Thymus (tissue), 11 donors: ENCODE results near the gene CNTN4. TPM values are rescaled to one million over a fixed set of nuclear protein-coding genes. Genes with fewer than 3 reads are reported as not detected.

Source experiments
- DNase-seq, 9 donors: peaks; one replicate each; pipeline ENCODE4 v3.0.0-alpha.2; 2013; ENCODE audit warnings: low spot score in 9 of 9, low read depth in 6 of 9, missing footprints in 1 of 9
- H3K27ac ChIP-seq, 2 donors: one replicate each; pipeline ENCODE4 v1.5.1; 2013; ENCODE audit warnings: control low read depth in 1 of 2, low read depth in 1 of 2, low read length in 1 of 2, mild to moderate bottlenecking in 1 of 2, moderate library complexity in 1 of 2
- H3K27me3 ChIP-seq, 2 donors: one replicate each; pipeline ENCODE4 v1.5.1; 2013; ENCODE audit warnings: low read length in 1 of 2; ENCODE audit not compliant: control insufficient read depth in 2 of 2, insufficient read depth in 1 of 2
- H3K36me3 ChIP-seq, 2 donors: one replicate each; pipeline ENCODE4 v1.5.1; 2013; ENCODE audit warnings: low read length in 1 of 2, mild to moderate bottlenecking in 1 of 2, moderate library complexity in 1 of 2; ENCODE audit not compliant: control insufficient read depth in 2 of 2, insufficient read depth in 2 of 2
- H3K4me1 ChIP-seq, 2 donors: one replicate each; pipeline ENCODE4 v1.5.1; 2013; ENCODE audit warnings: low read length in 2 of 2; ENCODE audit not compliant: control insufficient read depth in 2 of 2, insufficient read depth in 2 of 2
- H3K4me3 ChIP-seq, 2 donors: one replicate each; pipeline ENCODE4 v1.5.1; 2013; ENCODE audit warnings: low read length in 2 of 2, control low read depth in 1 of 2, mild to moderate bottlenecking in 1 of 2
- H3K9me3 ChIP-seq, 2 donors: one replicate each; pipeline ENCODE4 v1.5.1; 2013; ENCODE audit warnings: low read length in 1 of 2, mild to moderate bottlenecking in 1 of 2; ENCODE audit not compliant: control insufficient read depth in 2 of 2, insufficient read depth in 1 of 2
- WGBS: extraction: QIAGEN DNeasy Blood & Tissue Kit; methylation state at CpG from one replicate; pipeline ENCODE4 v1.1.7; 2013; 5-methylcytosine and 5-hydroxymethylcytosine counted together
- polyA plus RNA-seq: library from polyadenylated mRNA; stranded (reverse); fragments of 200-250 nt; gene quantifications from one replicate; pipeline ENCODE4 v1.2.3, GENCODE V29; 2013
- total RNA-seq: library from RNA; stranded (reverse); fragments of 120-200 nt; gene quantifications from one replicate; pipeline ENCODE4 v1.2.4, GENCODE V29; 2013
- donor health status: healthy.

Gene CNTN4
- total and polyA plus RNA-seq, 2 donors, result 9.4 to 9.9 TPM

DNA sequence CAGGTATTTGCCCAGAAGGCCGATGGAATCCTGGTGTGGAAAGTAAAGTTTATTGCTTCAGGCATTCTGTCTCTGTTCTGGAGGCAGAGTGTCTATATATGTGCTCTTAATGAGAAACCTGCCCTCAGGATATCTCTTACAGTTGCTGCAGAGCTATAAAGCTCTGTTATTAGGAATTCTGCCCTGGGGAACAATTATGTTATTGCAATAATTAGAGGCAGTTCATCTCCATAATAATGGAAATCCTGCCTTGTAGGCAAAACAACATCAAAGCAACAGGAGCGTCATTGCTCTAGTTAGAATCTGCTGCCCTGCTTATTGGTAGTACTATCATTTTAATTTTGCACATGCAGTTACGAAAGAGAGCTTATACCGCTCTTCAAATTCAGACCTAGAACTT is 835.9 kb downstream of the CNTN4 start:
- Histone ChIP-seq H3K27me3 (no peaks in the 10 kb centered on the region), H3K9me3 (peaks cover 0 to 5% of the 10 kb centered on the region in 2 donors), H3K4me3 (no peak overlapping the region), H3K27ac (no peak overlapping the region), H3K4me1 (no peaks in the 10 kb centered on the region), H3K36me3 (no peaks in the 10 kb centered on the region)
- WGBS, result 95% methylated on average over 4 of the region's 4 CpGs
- no peak for DNase-seq

DNA sequence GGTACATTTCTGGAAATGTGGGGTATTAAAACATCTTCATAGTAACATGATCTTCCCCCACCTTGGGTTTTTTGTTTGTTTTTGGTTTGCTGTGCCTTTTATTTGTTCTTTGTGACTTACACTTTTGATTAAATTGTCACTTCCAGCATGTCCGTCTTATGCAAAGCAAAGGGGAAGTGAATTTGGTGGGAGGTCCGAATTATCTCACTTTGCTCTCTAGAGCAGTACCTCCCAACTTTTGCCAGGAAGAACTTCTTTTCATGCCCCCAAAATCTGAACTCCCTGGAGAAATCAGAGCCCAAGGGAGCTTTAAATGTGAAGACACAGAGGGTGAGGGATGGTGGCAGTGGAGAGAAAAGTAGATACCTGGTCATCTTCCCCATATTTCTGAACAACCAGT is 838.4 kb downstream of the CNTN4 start:
- WGBS, result 63% methylated on average over 2 of the region's 2 CpGs
- Histone ChIP-seq H3K4me1 (no peaks in the 10 kb centered on the region), H3K36me3 (no peaks in the 10 kb centered on the region), H3K9me3 (no peaks in the 10 kb centered on the region), H3K27ac (no peak overlapping the region), H3K27me3 (no peaks in the 10 kb centered on the region), H3K4me3 (no peak overlapping the region)
- no peak for DNase-seq

DNA sequence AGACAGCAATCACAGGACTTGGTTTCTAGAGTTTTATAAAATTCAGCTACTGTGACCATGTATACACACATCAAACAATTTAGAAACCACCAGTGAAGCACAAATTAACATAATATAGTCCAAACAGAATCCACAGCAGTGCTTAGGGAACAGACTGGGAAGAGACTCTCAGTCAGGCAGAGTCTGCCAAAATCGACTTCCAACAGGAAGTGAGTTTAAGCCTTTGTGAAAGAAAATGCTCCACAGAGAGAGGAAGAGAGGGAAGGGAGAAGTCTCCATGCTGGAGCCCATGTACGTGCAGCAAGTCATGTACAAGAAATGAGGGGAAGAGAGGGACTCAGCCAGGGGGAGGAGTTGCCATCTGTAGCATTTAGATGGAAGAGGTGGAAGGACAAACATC is 838.9 kb downstream of the CNTN4 start:
- WGBS, result 52% methylated on average over 2 of the region's 2 CpGs
- Histone ChIP-seq H3K4me3 (no peak overlapping the region), H3K4me1 (no peaks in the 10 kb centered on the region), H3K36me3 (no peaks in the 10 kb centered on the region), H3K9me3 (no peaks in the 10 kb centered on the region), H3K27me3 (no peaks in the 10 kb centered on the region), H3K27ac (no peak overlapping the region)
- no peak for DNase-seq

DNA sequence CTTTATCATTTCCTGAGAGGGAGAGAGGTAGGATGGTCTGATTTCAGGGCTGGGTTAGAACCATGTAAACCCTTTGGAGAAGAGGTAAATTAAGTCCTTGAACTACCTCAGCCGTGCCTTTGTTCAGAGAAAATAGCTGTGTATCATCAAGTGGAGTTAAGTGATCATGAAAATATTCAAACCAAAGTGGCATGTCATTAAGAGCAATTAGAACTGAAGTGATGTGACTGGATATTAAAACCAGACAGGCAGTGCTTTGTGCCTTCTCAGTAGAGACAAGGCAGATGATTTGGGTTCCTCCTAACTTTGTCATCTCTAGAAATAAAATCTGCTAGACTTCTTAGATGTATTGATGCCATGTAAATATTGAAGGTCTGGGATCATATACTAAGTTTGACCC is 840.0 kb downstream of the CNTN4 start:
- Histone ChIP-seq H3K27me3 (no peaks in the 10 kb centered on the region), H3K36me3 (no peaks in the 10 kb centered on the region), H3K9me3 (no peaks in the 10 kb centered on the region), H3K27ac (no peak overlapping the region), H3K4me3 (no peak overlapping the region), H3K4me1 (no peaks in the 10 kb centered on the region)
- WGBS, result 84% methylated on average over 1 of the region's 1 CpG
- no peak for DNase-seq

DNA sequence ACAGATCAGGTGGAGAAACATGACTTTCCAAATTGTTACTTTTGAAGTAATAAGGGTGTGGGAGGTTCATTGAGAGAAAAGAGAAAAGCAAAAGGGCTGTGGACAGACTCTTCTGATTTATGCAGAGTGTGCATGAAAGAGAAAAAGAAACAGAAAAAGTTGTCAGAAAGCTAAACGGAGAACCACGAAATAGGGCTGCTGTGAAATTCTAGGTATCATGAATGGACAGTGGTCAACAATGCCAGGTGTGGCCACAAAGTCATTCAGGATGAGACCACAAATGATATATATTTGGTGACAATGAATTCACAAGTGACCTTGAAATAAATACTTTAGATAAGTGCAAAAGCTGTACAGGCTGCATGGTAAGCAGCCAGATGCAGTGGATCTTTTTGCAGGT is 841.4 kb downstream of the CNTN4 start:
- H3K27ac ChIP-seq, result no peak overlapping the region
- DNase-seq, result no peak
- H3K27me3 ChIP-seq, result no peaks in the 10 kb centered on the region
- no peak overlapping the region for H3K4me3 ChIP-seq
- no peaks in the 10 kb centered on the region for H3K4me1 ChIP-seq
- WGBS, result 97% methylated on average over 2 of the region's 2 CpGs
- no peaks in the 10 kb centered on the region for H3K36me3 ChIP-seq
- no peaks in the 10 kb centered on the region for H3K9me3 ChIP-seq

DNA sequence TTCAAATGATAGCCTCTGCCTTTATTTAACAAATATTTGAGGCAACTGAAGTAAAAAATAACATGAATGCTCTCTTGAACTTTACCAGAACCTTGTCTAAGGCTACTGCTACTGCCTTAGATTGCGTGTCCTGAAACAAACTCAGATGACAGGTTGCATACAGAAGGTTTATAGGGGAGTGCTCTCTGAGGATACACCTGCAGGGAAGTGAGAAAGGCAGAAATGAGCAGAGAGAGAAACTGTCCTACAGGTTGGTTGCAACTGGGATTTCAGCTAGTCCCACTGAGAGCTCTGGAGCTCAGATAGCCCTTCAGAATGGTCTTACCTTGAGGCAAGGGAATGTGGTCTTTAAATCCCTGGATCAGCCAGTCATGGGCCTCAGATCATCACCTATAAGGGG is 846.0 kb downstream of the CNTN4 start:
- H3K4me1 ChIP-seq, result peaks cover 0 to 3% of the 10 kb centered on the region in 2 donors
- no peak for DNase-seq
- no peaks in the 10 kb centered on the region for H3K9me3 ChIP-seq
- H3K4me3 ChIP-seq, result no peak overlapping the region
- 87% methylated on average over 1 of the region's 1 CpG for WGBS
- H3K36me3 ChIP-seq, result no peaks in the 10 kb centered on the region
- no peaks in the 10 kb centered on the region for H3K27me3 ChIP-seq
- no peak overlapping the region for H3K27ac ChIP-seq

DNA sequence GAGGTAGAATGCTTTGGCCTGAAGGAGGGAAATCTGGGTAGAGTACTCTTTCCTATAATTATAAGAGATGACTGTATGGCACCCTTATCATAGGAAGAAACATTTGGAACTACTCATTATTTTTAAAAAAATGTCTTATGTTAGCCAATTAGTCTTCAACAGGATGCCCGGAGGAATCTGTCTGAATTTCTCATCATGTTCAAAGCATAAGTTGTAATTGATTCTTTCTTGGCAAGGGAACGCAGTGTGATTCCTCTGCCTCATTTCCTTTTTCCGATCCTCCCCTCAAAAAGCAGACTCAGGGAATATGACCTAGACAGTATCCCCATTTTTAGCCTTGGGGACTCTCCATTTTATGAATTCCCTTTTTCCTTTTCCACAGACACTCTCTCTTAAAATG is 846.5 kb downstream of the CNTN4 start:
- H3K36me3 ChIP-seq, result no peaks in the 10 kb centered on the region
- no peak overlapping the region for H3K27ac ChIP-seq
- H3K27me3 ChIP-seq, result no peaks in the 10 kb centered on the region
- 89% methylated on average over 3 of the region's 3 CpGs for WGBS
- H3K4me3 ChIP-seq, result no peak overlapping the region
- DNase-seq, result no peak
- H3K9me3 ChIP-seq, result no peaks in the 10 kb centered on the region
- H3K4me1 ChIP-seq, result peaks cover 0 to 3% of the 10 kb centered on the region in 2 donors

DNA sequence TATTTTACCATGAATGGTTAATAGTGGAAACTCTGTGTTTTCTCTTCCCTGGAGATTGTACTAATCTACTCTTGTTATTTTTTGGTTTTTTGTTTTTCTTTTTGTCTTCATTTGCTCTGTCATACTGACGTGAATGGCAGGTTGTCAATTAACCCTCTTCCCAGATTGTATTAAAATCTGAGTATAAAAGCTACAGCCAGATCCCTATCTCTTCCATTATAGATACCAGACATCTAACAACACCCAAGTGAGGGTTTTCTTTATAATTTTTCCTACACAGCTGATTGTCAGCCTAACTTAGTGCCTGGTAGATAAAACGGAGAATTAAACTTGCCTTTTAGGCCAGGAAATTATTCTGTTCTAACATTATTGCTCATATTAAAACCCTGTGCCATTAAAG is 848.9 kb downstream of the CNTN4 start:
- 93% methylated on average over 2 of the region's 2 CpGs for WGBS
- Histone ChIP-seq H3K27me3 (no peaks in the 10 kb centered on the region), H3K4me1 (peaks cover 0 to 3% of the 10 kb centered on the region in 2 donors), H3K36me3 (no peaks in the 10 kb centered on the region), H3K4me3 (no peak overlapping the region), H3K27ac (no peak overlapping the region), H3K9me3 (no peaks in the 10 kb centered on the region)
- no peak for DNase-seq

DNA sequence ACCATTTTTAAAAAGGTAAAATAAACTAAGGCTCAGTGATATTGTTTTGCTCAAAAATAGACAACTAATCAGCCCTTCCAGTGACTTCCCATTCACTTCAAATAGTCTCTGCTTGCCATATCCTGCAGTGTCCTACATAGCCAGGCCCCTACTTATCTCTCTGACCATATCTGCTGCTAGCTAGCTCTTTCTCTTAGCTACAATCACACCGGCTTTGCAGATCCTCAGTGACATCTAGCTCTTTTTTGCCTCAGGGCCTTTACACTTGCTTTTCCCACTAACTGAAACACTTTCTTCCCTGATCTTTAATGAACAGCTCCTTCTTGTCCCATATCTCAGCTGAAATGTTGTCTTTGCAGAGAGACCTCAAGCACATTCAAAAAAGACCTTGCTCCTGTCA is 850.2 kb downstream of the CNTN4 start:
- Histone ChIP-seq H3K9me3 (no peaks in the 10 kb centered on the region), H3K4me1 (peaks cover 0 to 3% of the 10 kb centered on the region in 2 donors), H3K4me3 (no peak overlapping the region), H3K27me3 (no peaks in the 10 kb centered on the region), H3K36me3 (no peaks in the 10 kb centered on the region), H3K27ac (no peak overlapping the region)
- no peak for DNase-seq
- WGBS, result 96% methylated on average over 1 of the region's 1 CpG

DNA sequence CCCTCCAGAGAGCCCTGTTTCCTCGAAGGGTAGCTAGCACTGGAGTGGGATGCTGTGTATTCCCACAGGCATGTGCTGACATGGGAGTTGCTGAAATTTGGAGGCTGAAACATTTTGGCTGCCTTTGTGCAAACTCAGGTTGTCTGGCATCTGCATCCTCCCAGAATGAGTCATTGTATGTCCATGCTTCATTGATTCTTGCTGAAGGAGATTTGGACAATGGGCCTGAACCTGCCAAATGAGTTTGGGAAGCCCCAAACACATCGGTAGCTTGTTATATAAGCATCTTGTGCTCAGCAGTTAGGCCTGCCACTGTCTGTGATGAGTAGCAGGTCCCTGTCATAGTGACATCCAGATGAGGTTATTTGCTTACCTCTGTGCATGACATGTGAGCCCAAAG is 851.5 kb downstream of the CNTN4 start:
- Histone ChIP-seq H3K36me3 (no peaks in the 10 kb centered on the region), H3K4me1 (peaks cover 0 to 3% of the 10 kb centered on the region in 2 donors), H3K4me3 (no peak overlapping the region), H3K27me3 (no peaks in the 10 kb centered on the region), H3K9me3 (no peaks in the 10 kb centered on the region), H3K27ac (peak overlapping the region in 1 of 2 donors; percentile 26)
- WGBS, result 87% methylated on average over 2 of the region's 2 CpGs
- DNase-seq, result peak in 1 of 9 donors; percentile 27
